Heart left ventricle (tissue), 13 donors: ENCODE data around the gene CHAF1A.

Source experiments
- POLR2A ChIP-seq, 2 donors: fragments of 450-650 bp; IDR thresholded peaks; one replicate each; pipeline ENCODE4 v1.6.1; 2017; ENCODE audit warnings: antibody characterized with exemption in 2 of 2, mild to moderate bottlenecking in 2 of 2, moderate library complexity in 2 of 2
- TF ChIP-seq, protein P1 (sequence below), 12 donors: fragments of 200-600 bp; sonication (generic) in 4 of 12; IDR thresholded peaks; one replicate each; pipeline versions ENCODE4 v1.5.0 to v1.8.0; 2018 to 2022; ENCODE audit warnings: antibody characterized with exemption in 12 of 12, mild to moderate bottlenecking in 5 of 12
- donor health status: ischemic (EF 13 %, LVEDD 7.1; RV severe dilation, severe dysfunction).
- donor health status: DM: no; HTN: yes; CAD: no.
- donor health status: DM: no; HTN: no; CAD: no.
- donor health status: ischemic (EF 25% LVEDD 6.9; RV normal size, moderate dysfunction).
- donor health status: ischemic (EF 25% LVEDD 5.7; RV mildly dilated, moderate dysfunction).
- donor health status: ischemic (EF 35%, LVEDD 5.7; RV mildly dilated, moderate dysfunction).
- donor health status: nonischemic (EF 11% LVEDD 7.7; RV severe dilation, severe dysfunction).
- donor health status: DM: yes; HTN: yes; CAD: no.
- donor health status: PGD.
- donor health status: ischemic (EF 29% LVEDD 5.4; RV normal size, mild dysfunction).
- donor health status: nonischemic (EF 23%, LVEDD 6.1; RV moderate dilation, normal function).

DNA sequence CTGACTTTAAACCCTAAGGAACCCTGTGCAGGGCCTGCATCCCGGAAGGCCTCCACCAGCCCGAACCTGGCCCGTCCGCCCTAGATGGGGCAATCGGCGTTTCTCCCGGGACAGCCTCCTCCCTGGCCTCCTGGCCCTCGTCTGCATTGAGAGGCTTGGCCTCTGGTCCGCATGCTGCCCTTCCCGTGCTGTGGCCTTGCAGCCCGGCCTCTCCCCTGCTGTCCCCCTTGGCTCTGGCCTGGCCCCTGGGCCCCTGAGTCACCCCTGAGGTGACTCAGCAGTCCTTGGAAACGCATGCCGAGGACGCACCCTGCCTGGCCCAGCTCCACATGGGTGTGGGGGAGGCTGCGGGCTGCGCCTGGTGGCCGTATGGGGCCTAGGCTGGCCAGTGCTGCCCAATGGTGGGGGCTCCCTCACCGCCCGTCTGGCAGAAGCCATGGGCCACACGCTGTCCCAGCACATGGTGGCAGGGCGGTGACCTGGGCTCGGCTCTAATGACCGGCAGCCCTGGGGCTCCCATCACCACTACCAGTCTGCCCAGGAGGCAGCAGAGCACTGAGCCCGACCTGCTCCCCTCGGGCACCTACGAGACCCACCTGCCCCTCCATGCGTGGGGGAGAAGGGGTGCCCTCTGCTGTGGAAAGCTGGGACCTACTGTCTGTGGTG, 27.8 kb upstream of the CHAF1A start:
- TF ChIP-seq, protein P1, sequence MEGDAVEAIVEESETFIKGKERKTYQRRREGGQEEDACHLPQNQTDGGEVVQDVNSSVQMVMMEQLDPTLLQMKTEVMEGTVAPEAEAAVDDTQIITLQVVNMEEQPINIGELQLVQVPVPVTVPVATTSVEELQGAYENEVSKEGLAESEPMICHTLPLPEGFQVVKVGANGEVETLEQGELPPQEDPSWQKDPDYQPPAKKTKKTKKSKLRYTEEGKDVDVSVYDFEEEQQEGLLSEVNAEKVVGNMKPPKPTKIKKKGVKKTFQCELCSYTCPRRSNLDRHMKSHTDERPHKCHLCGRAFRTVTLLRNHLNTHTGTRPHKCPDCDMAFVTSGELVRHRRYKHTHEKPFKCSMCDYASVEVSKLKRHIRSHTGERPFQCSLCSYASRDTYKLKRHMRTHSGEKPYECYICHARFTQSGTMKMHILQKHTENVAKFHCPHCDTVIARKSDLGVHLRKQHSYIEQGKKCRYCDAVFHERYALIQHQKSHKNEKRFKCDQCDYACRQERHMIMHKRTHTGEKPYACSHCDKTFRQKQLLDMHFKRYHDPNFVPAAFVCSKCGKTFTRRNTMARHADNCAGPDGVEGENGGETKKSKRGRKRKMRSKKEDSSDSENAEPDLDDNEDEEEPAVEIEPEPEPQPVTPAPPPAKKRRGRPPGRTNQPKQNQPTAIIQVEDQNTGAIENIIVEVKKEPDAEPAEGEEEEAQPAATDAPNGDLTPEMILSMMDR (IDR thresholded peaks at IDR 0.05) = peak in 2 of 12 donors; percentile 10 to 14
- no peak for TF ChIP-seq POLR2A (IDR thresholded peaks at IDR 0.05)
